ENCODE measurements around the gene PRIM2. TPM values are rescaled to one million over a fixed set of nuclear protein-coding genes. Genes with fewer than 3 reads are reported as not detected.
A peak's percentile ranks its signal among the peaks of the same experiment; 100 is the strongest.
"Not testable (repeated sequence)": the region's sequence is repeated elsewhere in the genome, so short reads cannot be mapped to it uniquely, and the experiment has no call there.

Gene PRIM2
- total and polyA plus RNA-seq, 2 of the 8 experiments (the other 6 are each of a cell fraction or from before 2014, with no cell fraction given) = 20.8 to 46.8 TPM

DNA sequence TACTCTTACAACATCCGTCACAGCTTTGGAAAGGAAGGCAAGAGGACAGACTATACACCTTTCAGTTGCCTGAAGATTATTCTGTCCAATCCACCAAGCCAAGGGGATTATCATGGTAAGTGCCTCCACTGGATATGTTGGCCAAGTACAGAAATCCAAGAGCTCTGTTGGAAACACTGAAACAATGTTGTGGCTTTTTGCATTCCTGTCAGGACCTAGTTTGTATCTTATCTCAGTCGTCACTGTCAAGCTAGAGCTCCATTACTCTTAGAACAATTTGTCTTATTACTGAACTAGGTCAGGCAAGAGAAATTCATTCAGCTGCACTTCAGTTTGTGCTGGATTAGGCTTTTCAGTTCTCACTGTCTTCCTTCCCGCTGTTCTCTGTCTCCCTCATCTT, 283.7 kb downstream of the PRIM2 start:
- H3K4me1 ChIP-seq (replicated peaks in 1 of 4; ENCODE audit: control insufficient read depth in 3 of 4, insufficient read depth in 4 of 4, low read length in 3 of 4); H3K23me2 ChIP-seq (ENCODE audit: low read depth, low read length); H2BK15ac ChIP-seq (ENCODE audit: low read length); H3K9ac ChIP-seq (replicated peaks in 1 of 4; ENCODE audit: extremely low read depth in 1 of 4, low read depth in 3 of 4, low read length in 3 of 4); H2BK120ac ChIP-seq (replicated peaks; ENCODE audit: low read depth, low read length); H3K27me3 ChIP-seq (replicated peaks in 1 of 4; ENCODE audit: control insufficient read depth in 3 of 4, extremely low read depth in 1 of 4, insufficient read depth in 3 of 4, low read length in 3 of 4); H2BK12ac ChIP-seq (ENCODE audit: low read depth, low read length); H3K4me2 ChIP-seq (ENCODE audit: insufficient read depth in 1 of 2, low read depth in 2 of 2, low read length in 2 of 2); DNase-seq (ENCODE audit: low read depth in 1 of 2, low spot score in 2 of 2); H4K91ac ChIP-seq (replicated peaks; ENCODE audit: insufficient read length, low read length); POLR2A ChIA-PET (ENCODE audit: partially characterized antibody); H4K8ac ChIP-seq (ENCODE audit: extremely low read depth, insufficient read depth, low read length); H3K4me3 ChIP-seq (ENCODE audit: extremely low read depth in 1 of 4, insufficient read depth in 2 of 4, low read depth in 3 of 4, low read length in 4 of 4); CTCF ChIA-PET (ENCODE audit: partially characterized antibody); H4K20me1 ChIP-seq (replicated peaks in 1 of 2; ENCODE audit: control insufficient read depth in 1 of 2, insufficient read depth in 2 of 2, low read length in 2 of 2); H3K27ac ChIP-seq (ENCODE audit: low read depth, low read length); H3K79me1 ChIP-seq (ENCODE audit: low read depth, low read length); H3K56ac ChIP-seq (replicated peaks; ENCODE audit: insufficient read length, low read depth, low read length); H3K23ac ChIP-seq (ENCODE audit: insufficient read length); H3K36me3 ChIP-seq (ENCODE audit: control insufficient read depth in 2 of 4, insufficient read depth in 4 of 4, low read length in 3 of 4); H2AFZ ChIP-seq (ENCODE audit: low read length); H3K18ac ChIP-seq (ENCODE audit: extremely low read depth, low read length); H3K79me2 ChIP-seq (ENCODE audit: control insufficient read depth in 1 of 2, insufficient read depth in 2 of 2, low read length in 2 of 2); H2BK20ac ChIP-seq (ENCODE audit: low read length); H2BK5ac ChIP-seq (ENCODE audit: low read depth, low read length); H4K5ac ChIP-seq (ENCODE audit: insufficient read length, low read depth, low read length); H3K9me3 ChIP-seq (ENCODE audit: insufficient read depth in 2 of 2, low read depth in 1 of 2, low read length in 1 of 2); H3K4ac ChIP-seq (replicated peaks; ENCODE audit: insufficient read length, low read depth, low read length); H2AK5ac ChIP-seq (ENCODE audit: low read depth, low read length); H3K14ac ChIP-seq (ENCODE audit: insufficient read length): not testable (repeated sequence)
- peak; percentile 28 for FAIRE-seq
- WGBS, 2 experiments (ENCODE audit: extremely low coverage in 1 of 2, insufficient coverage in 1 of 2, insufficient read length in 1 of 2, insufficient replicate concordance in 2 of 2, low coverage in 1 of 2, low lambda C conversion rate in 2 of 2, missing lambda C conversion rate in 1 of 2) = 87% methylated on average over 3 of the region's 3 CpGs; no CpG with 5 or more reads in 1 of the 2 experiments

GRCh38 chr6:57605303-57605702, 287.9 kb downstream of the PRIM2 start:
- H3K23me2 ChIP-seq (ENCODE audit: low read depth, low read length); H2AFZ ChIP-seq (ENCODE audit: low read length); H3K9ac ChIP-seq (replicated peaks in 1 of 4; ENCODE audit: extremely low read depth in 1 of 4, low read depth in 3 of 4, low read length in 3 of 4); H4K91ac ChIP-seq (replicated peaks; ENCODE audit: insufficient read length, low read length); H2BK120ac ChIP-seq (replicated peaks; ENCODE audit: low read depth, low read length); DNase-seq (ENCODE audit: low read depth in 1 of 2, low spot score in 2 of 2); H3K4me1 ChIP-seq (replicated peaks in 1 of 4; ENCODE audit: control insufficient read depth in 3 of 4, insufficient read depth in 4 of 4, low read length in 3 of 4); H3K79me2 ChIP-seq (ENCODE audit: control insufficient read depth in 1 of 2, insufficient read depth in 2 of 2, low read length in 2 of 2); H2BK20ac ChIP-seq (ENCODE audit: low read length); H3K56ac ChIP-seq (replicated peaks; ENCODE audit: insufficient read length, low read depth, low read length); H2AK5ac ChIP-seq (ENCODE audit: low read depth, low read length); H3K18ac ChIP-seq (ENCODE audit: extremely low read depth, low read length); H3K23ac ChIP-seq (ENCODE audit: insufficient read length); H3K36me3 ChIP-seq (ENCODE audit: control insufficient read depth in 2 of 4, insufficient read depth in 4 of 4, low read length in 3 of 4); H3K9me3 ChIP-seq (ENCODE audit: insufficient read depth in 2 of 2, low read depth in 1 of 2, low read length in 1 of 2); H4K5ac ChIP-seq (ENCODE audit: insufficient read length, low read depth, low read length); FAIRE-seq; H4K20me1 ChIP-seq (replicated peaks in 1 of 2; ENCODE audit: control insufficient read depth in 1 of 2, insufficient read depth in 2 of 2, low read length in 2 of 2); H3K14ac ChIP-seq (ENCODE audit: insufficient read length); H3K79me1 ChIP-seq (ENCODE audit: low read depth, low read length); H4K8ac ChIP-seq (ENCODE audit: extremely low read depth, insufficient read depth, low read length); CTCF ChIA-PET (ENCODE audit: partially characterized antibody); H2BK15ac ChIP-seq (ENCODE audit: low read length); POLR2A ChIA-PET (ENCODE audit: partially characterized antibody); H3K4ac ChIP-seq (replicated peaks; ENCODE audit: insufficient read length, low read depth, low read length); H3K27ac ChIP-seq (ENCODE audit: low read depth, low read length); H3K4me2 ChIP-seq (ENCODE audit: insufficient read depth in 1 of 2, low read depth in 2 of 2, low read length in 2 of 2); H2BK5ac ChIP-seq (ENCODE audit: low read depth, low read length); H2BK12ac ChIP-seq (ENCODE audit: low read depth, low read length); H3K4me3 ChIP-seq (ENCODE audit: extremely low read depth in 1 of 4, insufficient read depth in 2 of 4, low read depth in 3 of 4, low read length in 4 of 4); H3K27me3 ChIP-seq (replicated peaks in 1 of 4; ENCODE audit: control insufficient read depth in 3 of 4, extremely low read depth in 1 of 4, insufficient read depth in 3 of 4, low read length in 3 of 4): not testable (repeated sequence)

All from H1 (cell line).